IMR-90 (cell line): ENCODE results near the gene PNO1.

ENCODE experiments used
- BHLHE40 ChIP-seq: fragments of 150-350 bp; IDR thresholded peaks from 2 replicates; pipeline ENCODE4 v1.6.1; 2016; ENCODE audit warnings: mild to moderate bottlenecking, low read depth, low read length
- CHD1 ChIP-seq: IDR thresholded peaks from 2 replicates; pipeline ENCODE4 v1.6.1; 2012; ENCODE audit warnings: low read depth, low read length, improper control_type of control experiment
- CTCF ChIP-seq: conservative IDR thresholded peaks from 2 replicates; pipeline ENCODE4 v1.5.1; 2012; ENCODE audit warnings: mild to moderate bottlenecking, low read depth, low read length, improper control_type of control experiment
- FOS ChIP-seq: fragments of 150-350 bp; IDR thresholded peaks from 2 replicates; pipeline ENCODE4 v1.6.1; 2016; ENCODE audit warnings: low read depth, low read length
- MAFK ChIP-seq: IDR thresholded peaks from 2 replicates; pipeline ENCODE4 v1.6.1; 2012; ENCODE audit warnings: low read depth, low read length, improper control_type of control experiment
- MAZ ChIP-seq: IDR thresholded peaks from 2 replicates; pipeline ENCODE4 v1.6.1; 2012; ENCODE audit warnings: low read depth, mild to moderate bottlenecking, low read length, improper control_type of control experiment, moderate library complexity, borderline replicate concordance
- POLR2A ChIP-seq: IDR thresholded peaks from 2 replicates; pipeline ENCODE4 v1.6.1; 2012; ENCODE audit warnings: mild to moderate bottlenecking, low read depth, low read length
- RAD21 ChIP-seq: IDR thresholded peaks from 2 replicates; pipeline ENCODE4 v1.6.1; 2012; ENCODE audit warnings: low read length, improper control_type of control experiment
- RCOR1 ChIP-seq: IDR thresholded peaks from 2 replicates; pipeline ENCODE4 v1.6.1; 2012; ENCODE audit warnings: mild to moderate bottlenecking, low read length, improper control_type of control experiment; ENCODE audit not compliant: insufficient replicate concordance
- SMC3 ChIP-seq: fragments of 150-350 bp; IDR thresholded peaks from 2 replicates; pipeline ENCODE4 v1.6.1; 2016; ENCODE audit warnings: low read depth, mild to moderate bottlenecking, antibody characterized with exemption, low read length, moderate library complexity
- USF2 ChIP-seq: fragments of 150-350 bp; IDR thresholded peaks from 2 replicates; pipeline ENCODE4 v1.6.1; 2017; ENCODE audit warnings: mild to moderate bottlenecking, antibody characterized with exemption, low read length, low read depth

GRCh38 chr2:68122680-68122964 lies 35.1 kb upstream of the PNO1 start:
- TF ChIP-seq CTCF, result no peak
- TF ChIP-seq POLR2A, result no peak
- no peak for TF ChIP-seq SMC3
- TF ChIP-seq FOS, result no peak
- TF ChIP-seq RAD21, result no peak
- no peak for TF ChIP-seq USF2
- TF ChIP-seq RCOR1, result no peak
- no peak for TF ChIP-seq CHD1
- TF ChIP-seq MAFK, result no peak
- TF ChIP-seq BHLHE40, result no peak
- no peak for TF ChIP-seq MAZ
